Esophagus squamous epithelium (tissue), 5 donors: ENCODE measurements around the gene ANKRD44. TPM values are rescaled to one million over a fixed set of nuclear protein-coding genes. Genes with fewer than 3 reads are reported as not detected.

Source experiments
- DNase-seq: peaks from one replicate; lab custom pipeline; 2025; lab: John Stamatoyannopoulos, UW
- H3K27ac ChIP-seq, 4 donors: fragments of 200-600 bp; sonication (generic); one replicate each; pipeline ENCODE4 v1.5.1; 2016 to 2019; ENCODE audit warnings: mild to moderate bottlenecking in 1 of 4
- H3K27me3 ChIP-seq, 4 donors: fragments of 200-600 bp; sonication (generic); 1 replicate in 3 of 4; 2 replicates in 1 of 4; pipeline versions ENCODE4 v1.5.1 to v1.6.0; 2017 to 2021; ENCODE audit warnings: antibody characterized with exemption in 1 of 4
- H3K36me3 ChIP-seq, 3 donors: fragments of 200-600 bp; sonication (generic); one replicate each; pipeline ENCODE4 v1.5.1; 2016 to 2019
- H3K4me1 ChIP-seq, 3 donors: fragments of 200-600 bp; sonication (generic); one replicate each; pipeline ENCODE4 v1.5.1; 2017 to 2019
- H3K4me3 ChIP-seq, 4 donors: fragments of 200-600 bp; sonication (generic); 1 replicate in 3 of 4; 2 replicates in 1 of 4; pipeline ENCODE4 v1.5.1; 2016 to 2019; ENCODE audit warnings: mild to moderate bottlenecking in 2 of 4, moderate library complexity in 1 of 4
- H3K9me3 ChIP-seq, 3 donors: fragments of 200-600 bp; sonication (generic); one replicate each; pipeline ENCODE4 v1.5.1; 2016 to 2019
- POLR2A ChIP-seq, 4 donors: fragments of 450-650 bp; IDR thresholded peaks; one replicate each; pipeline ENCODE4 v1.6.1; 2017; ENCODE audit warnings: antibody characterized with exemption in 4 of 4, mild to moderate bottlenecking in 4 of 4, moderate library complexity in 3 of 4
- WGBS, 2 donors: methylation state at CpG; one replicate each; pipeline ENCODE4 v1.1.5; 2018; 5-methylcytosine and 5-hydroxymethylcytosine counted together
- intact Hi-C: fragments of 100-400 bp; cut with DNase I; formaldehyde crosslinking; loops from one replicate; pipeline ENCODE4 v1.15.0; 2022
- total RNA-seq, 4 donors: library from RNA; depleted of rRNA; stranded (reverse); fragments of >200 nt; gene quantifications; one replicate each; pipeline ENCODE4 v1.1.0, GENCODE V29; 2016
- TF ChIP-seq, protein P1 (sequence below), 6 experiments: fragments of 450-650 bp in 4 of 6; fragments of 200-600 bp in 2 of 6; sonication (generic) in 2 of 6; IDR thresholded peaks; one replicate each; pipeline ENCODE4 v1.5.1; 2016 to 2019; ENCODE audit warnings: antibody characterized with exemption in 6 of 6, mild to moderate bottlenecking in 4 of 6, moderate library complexity in 4 of 6
- donor health status: DM: yes; HTN: yes; CAD: no.

The ANKRD44 gene
- total RNA-seq, 4 donors from 2014 or later, result 4.5 to 54.0 (median 11.4) TPM

DNA sequence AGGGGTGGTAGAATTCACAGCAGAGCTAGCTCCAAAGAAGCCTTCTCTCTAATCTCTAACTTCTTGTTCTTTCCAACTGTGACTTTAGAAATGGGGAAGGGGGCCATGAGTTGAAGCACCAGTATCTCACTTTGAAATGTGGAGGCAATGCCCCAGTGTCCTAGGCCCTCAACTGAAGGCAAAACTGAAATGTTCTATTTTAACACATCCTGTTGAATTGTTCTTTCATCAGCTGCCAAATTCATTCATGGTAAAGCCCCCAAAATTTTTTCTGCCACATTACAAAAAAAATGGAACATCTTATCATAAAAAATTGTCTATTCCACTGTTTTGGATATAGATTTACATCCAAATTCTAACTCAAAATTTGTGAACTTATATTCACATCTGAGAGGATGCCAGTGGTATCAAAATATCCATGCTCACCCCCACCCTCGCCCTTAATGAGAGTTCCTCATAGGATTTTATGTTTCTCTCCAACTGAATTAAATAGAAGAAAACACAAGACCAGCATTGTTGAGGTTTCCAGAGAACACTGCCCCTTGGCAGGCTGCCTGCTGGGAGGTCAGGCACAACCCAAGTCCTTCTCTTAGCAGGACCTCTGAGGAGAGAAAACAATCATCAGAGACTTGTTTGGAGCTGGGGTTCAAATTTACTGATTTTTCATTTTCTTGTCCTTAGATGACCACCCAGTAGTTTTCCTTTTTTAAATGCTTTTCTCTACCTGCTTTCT lies 236.7 kb downstream of the ANKRD44 start:
- WGBS, 2 donors, result 61 to 76% methylated on average over 1 of the region's 1 CpG
- no peaks in the 10 kb centered on the region for H3K4me1 ChIP-seq
- H3K27ac ChIP-seq, result no peak overlapping the region
- DNase-seq, result no peak
- H3K36me3 ChIP-seq, result peaks cover 0 to 29% (median 0%) of the 10 kb centered on the region in 3 donors
- intact Hi-C loops, result no loop called here
- no peaks in the 10 kb centered on the region for H3K27me3 ChIP-seq
- H3K4me3 ChIP-seq, result no peak overlapping the region
- no peaks in the 10 kb centered on the region for H3K9me3 ChIP-seq
- TF ChIP-seq, protein P1, sequence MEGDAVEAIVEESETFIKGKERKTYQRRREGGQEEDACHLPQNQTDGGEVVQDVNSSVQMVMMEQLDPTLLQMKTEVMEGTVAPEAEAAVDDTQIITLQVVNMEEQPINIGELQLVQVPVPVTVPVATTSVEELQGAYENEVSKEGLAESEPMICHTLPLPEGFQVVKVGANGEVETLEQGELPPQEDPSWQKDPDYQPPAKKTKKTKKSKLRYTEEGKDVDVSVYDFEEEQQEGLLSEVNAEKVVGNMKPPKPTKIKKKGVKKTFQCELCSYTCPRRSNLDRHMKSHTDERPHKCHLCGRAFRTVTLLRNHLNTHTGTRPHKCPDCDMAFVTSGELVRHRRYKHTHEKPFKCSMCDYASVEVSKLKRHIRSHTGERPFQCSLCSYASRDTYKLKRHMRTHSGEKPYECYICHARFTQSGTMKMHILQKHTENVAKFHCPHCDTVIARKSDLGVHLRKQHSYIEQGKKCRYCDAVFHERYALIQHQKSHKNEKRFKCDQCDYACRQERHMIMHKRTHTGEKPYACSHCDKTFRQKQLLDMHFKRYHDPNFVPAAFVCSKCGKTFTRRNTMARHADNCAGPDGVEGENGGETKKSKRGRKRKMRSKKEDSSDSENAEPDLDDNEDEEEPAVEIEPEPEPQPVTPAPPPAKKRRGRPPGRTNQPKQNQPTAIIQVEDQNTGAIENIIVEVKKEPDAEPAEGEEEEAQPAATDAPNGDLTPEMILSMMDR (IDR thresholded peaks at IDR 0.05), result no peak
- TF ChIP-seq POLR2A (IDR thresholded peaks at IDR 0.05), result no peak

DNA sequence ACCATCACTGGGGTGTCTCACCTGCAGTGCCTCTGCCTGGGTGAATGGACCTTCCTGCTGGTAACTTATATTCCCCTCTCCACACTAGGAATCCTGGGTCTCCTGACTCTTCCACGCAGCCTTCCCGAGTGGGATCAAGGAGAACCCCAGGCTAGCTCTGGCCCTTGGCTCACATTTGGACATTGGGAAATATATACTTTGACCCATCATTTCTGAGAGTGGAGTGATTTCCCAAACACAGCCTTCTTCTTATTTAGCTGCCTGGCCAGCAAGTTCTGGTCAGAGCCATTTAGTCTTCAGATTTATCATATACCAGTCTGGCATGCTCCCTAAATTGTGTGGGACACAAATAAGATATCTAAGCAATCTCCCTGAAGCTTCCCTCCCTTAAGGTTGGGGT lies 237.3 kb downstream of the ANKRD44 start:
- WGBS, 2 donors, result 58 to 92% methylated on average over 2 of the region's 2 CpGs
- Histone ChIP-seq H3K27ac (no peak overlapping the region), H3K4me1 (no peaks in the 10 kb centered on the region), H3K36me3 (peaks cover 0 to 25% (median 0%) of the 10 kb centered on the region in 3 donors), H3K4me3 (no peak overlapping the region), H3K9me3 (no peaks in the 10 kb centered on the region), H3K27me3 (no peaks in the 10 kb centered on the region)
- no peak for DNase-seq
- intact Hi-C loops, result no loop called here
- no peak for TF ChIP-seq POLR2A (IDR thresholded peaks at IDR 0.05)
- TF ChIP-seq, protein P1 (IDR thresholded peaks at IDR 0.05), result no peak

DNA sequence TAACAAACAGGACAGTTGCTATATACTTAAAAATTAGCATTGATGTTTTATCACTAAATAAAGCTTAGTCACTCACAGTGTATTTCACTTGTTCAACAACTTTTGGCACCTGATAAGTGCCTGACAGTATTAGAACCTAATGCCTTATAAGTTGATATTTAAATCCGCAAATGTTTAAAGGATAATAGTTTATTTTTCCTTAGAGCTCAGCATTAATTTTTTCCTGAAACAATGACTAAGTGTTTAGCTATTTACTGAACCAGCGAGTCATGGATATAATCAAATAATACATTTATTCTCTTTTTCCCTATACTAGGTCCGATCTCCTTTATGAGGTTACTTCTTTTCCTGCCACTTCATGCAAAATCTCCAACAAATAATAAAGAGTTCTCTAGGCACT lies 238.0 kb downstream of the ANKRD44 start:
- intact Hi-C loops, result no loop called here
- TF ChIP-seq, protein P1 (IDR thresholded peaks at IDR 0.05), result no peak
- 70 to 80% methylated on average over 3 of the region's 3 CpGs for WGBS, 2 donors

GRCh38 chr2:197071790-197072436 lies 238.7 kb downstream of the ANKRD44 start:
- H3K36me3 ChIP-seq, result peaks cover 0 to 17% (median 0%) of the 10 kb centered on the region in 3 donors
- 80 to 86% methylated on average over 1 of the region's 1 CpG for WGBS, 2 donors
- intact Hi-C loops, result no loop called here
- H3K4me1 ChIP-seq, result no peaks in the 10 kb centered on the region
- no peaks in the 10 kb centered on the region for H3K27me3 ChIP-seq
- H3K4me3 ChIP-seq, result no peak overlapping the region
- H3K9me3 ChIP-seq, result no peaks in the 10 kb centered on the region
- DNase-seq, result no peak
- no peak overlapping the region for H3K27ac ChIP-seq
- no peak for TF ChIP-seq POLR2A (IDR thresholded peaks at IDR 0.05)
- TF ChIP-seq, protein P1 (IDR thresholded peaks at IDR 0.05), result no peak

More for the DNA sequence above, 238.0 kb downstream of the ANKRD44 start:
- Histone ChIP-seq H3K9me3 (no peaks in the 10 kb centered on the region), H3K27ac (no peak overlapping the region), H3K27me3 (no peaks in the 10 kb centered on the region), H3K4me3 (no peak overlapping the region), H3K36me3 (peaks cover 0 to 23% (median 0%) of the 10 kb centered on the region in 3 donors), H3K4me1 (no peaks in the 10 kb centered on the region)
- DNase-seq, result no peak

DNA sequence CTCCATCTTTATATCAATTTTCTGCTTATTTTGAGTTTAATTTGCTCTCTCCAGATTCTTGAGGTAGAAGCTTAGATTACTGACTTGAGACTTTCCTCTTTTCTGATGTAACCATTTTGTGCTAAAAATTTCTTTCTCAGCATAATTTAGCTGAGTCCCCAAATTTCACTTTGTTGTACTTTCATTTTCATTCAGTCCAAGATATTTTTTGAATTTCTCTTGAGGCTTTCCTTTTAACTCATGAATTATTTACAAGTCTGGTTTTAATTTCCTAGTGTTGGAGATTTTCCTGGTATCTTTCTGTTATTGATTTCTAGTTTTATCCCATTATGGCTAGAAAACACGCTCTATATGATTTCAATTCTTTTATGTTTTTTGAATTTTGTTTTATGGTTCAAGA lies 239.4 kb downstream of the ANKRD44 start:
- no peak overlapping the region for H3K27ac ChIP-seq

More for the DNA sequence above, 239.4 kb downstream of the ANKRD44 start:
- 83 to 84% methylated on average over 1 of the region's 1 CpG for WGBS, 2 donors
- no peak overlapping the region for H3K4me3 ChIP-seq
- H3K36me3 ChIP-seq, result peaks cover 0 to 10% (median 0%) of the 10 kb centered on the region in 3 donors
- no peak for TF ChIP-seq POLR2A (IDR thresholded peaks at IDR 0.05)
- TF ChIP-seq, protein P1 (IDR thresholded peaks at IDR 0.05), result no peak
- H3K27me3 ChIP-seq, result no peaks in the 10 kb centered on the region
- H3K9me3 ChIP-seq, result no peaks in the 10 kb centered on the region
- no peaks in the 10 kb centered on the region for H3K4me1 ChIP-seq
- intact Hi-C loops, result no loop called here
- DNase-seq, result no peak
